ENCODE measurements around the gene OTOP3. TPM values are rescaled to one million over a fixed set of nuclear protein-coding genes. Genes with fewer than 3 reads are reported as not detected.

Gene OTOP3
- polyA plus RNA-seq, 1 donor (not counting 4 experiments of a cell fraction or from before 2014, with no cell fraction given): 0.03 TPM

GRCh38 chr17:74995847-74996246 is 60.1 kb downstream of the OTOP3 start:
- Histone ChIP-seq H2AFZ (ENCODE audit: control insufficient read depth, low read length) (no peak overlapping the region), H3K4me1 (ENCODE audit: control insufficient read depth, extremely low read depth, insufficient read depth, low read length) (peaks cover 29% of the 10 kb centered on the region), H4K20me1 (ENCODE audit: control insufficient read depth, extremely low read depth, insufficient read depth, low read length) (no peaks in the 10 kb centered on the region), H3K9me3 (ENCODE audit: control insufficient read depth, low read depth, low read length) (no peaks in the 10 kb centered on the region), H3K9me1 (ENCODE audit: control insufficient read depth, extremely low read depth, insufficient read depth, low read length) (peaks cover 2% of the 10 kb centered on the region), H3K9ac (ENCODE audit: control insufficient read depth, extremely low read depth, insufficient read depth, low read length) (no peak overlapping the region), H3K36me3 (ENCODE audit: control insufficient read depth in 2 of 2, extremely low read depth in 1 of 2, insufficient read depth in 2 of 2, low read length in 2 of 2) (peaks cover 4 to 9% of the 10 kb centered on the region in 2 experiments), H3K79me2 (ENCODE audit: control insufficient read depth, insufficient read depth, low read length) (no peaks in the 10 kb centered on the region), H3K4me3 (ENCODE audit: control insufficient read depth in 2 of 3, extremely low read depth in 1 of 3, insufficient read depth in 2 of 3, low read depth in 1 of 3, low read length in 3 of 3) (no peak overlapping the region), H3K27me3 (ENCODE audit: control insufficient read depth, extremely low read depth, insufficient read depth, low read length) (no peaks in the 10 kb centered on the region), H3K27ac (ENCODE audit: control insufficient read depth, insufficient read depth, low read length) (no peak overlapping the region), H3K4me2 (ENCODE audit: control insufficient read depth, extremely low read depth, insufficient read depth, low read depth, low read length) (no peak overlapping the region)
- DNase-seq (ENCODE audit: low read depth, low spot score) (no peak), FAIRE-seq (no peak)
- TF ChIP-seq EZH2 (IDR thresholded peaks at IDR 0.05; ENCODE audit: low read length) (no peak), CTCF (optimal IDR thresholded peaks at IDR 0.05 in 1 of 3, IDR thresholded peaks at IDR 0.05 in 1 of 3, conservative IDR thresholded peaks at IDR 0.05 in 1 of 3; ENCODE audit: extremely low read depth in 1 of 3, insufficient read depth in 2 of 3, low read length in 3 of 3) (no peak)
- dilution Hi-C loops (cut with MboI; ENCODE audit: extremely low pct_ligation_motif_present, low sequenced_read_pairs): no loop called here

- H3K9me3 ChIP-seq (ENCODE audit: control insufficient read depth, low read depth, low read length): no peaks in the 10 kb centered on the region
- FAIRE-seq: no peak
- H3K9ac ChIP-seq (ENCODE audit: control insufficient read depth, extremely low read depth, insufficient read depth, low read length): no peak overlapping the region
- H3K79me2 ChIP-seq (ENCODE audit: control insufficient read depth, insufficient read depth, low read length): no peaks in the 10 kb centered on the region
- no peak for TF ChIP-seq EZH2 (IDR thresholded peaks at IDR 0.05; ENCODE audit: low read length)
- no peak for TF ChIP-seq CTCF (optimal IDR thresholded peaks at IDR 0.05 in 1 of 3, IDR thresholded peaks at IDR 0.05 in 1 of 3, conservative IDR thresholded peaks at IDR 0.05 in 1 of 3; ENCODE audit: extremely low read depth in 1 of 3, insufficient read depth in 2 of 3, low read length in 3 of 3)
- no peak overlapping the region for H3K27ac ChIP-seq (ENCODE audit: control insufficient read depth, insufficient read depth, low read length)
- peaks cover 2% of the 10 kb centered on the region for H3K9me1 ChIP-seq (ENCODE audit: control insufficient read depth, extremely low read depth, insufficient read depth, low read length)
- peaks cover 4 to 26% of the 10 kb centered on the region in 2 experiments for H3K36me3 ChIP-seq (ENCODE audit: control insufficient read depth in 2 of 2, extremely low read depth in 1 of 2, insufficient read depth in 2 of 2, low read length in 2 of 2)
- peaks cover 9% of the 10 kb centered on the region for H3K4me1 ChIP-seq (ENCODE audit: control insufficient read depth, extremely low read depth, insufficient read depth, low read length)
- no peak overlapping the region for H2AFZ ChIP-seq (ENCODE audit: control insufficient read depth, low read length)
- no peak for DNase-seq (ENCODE audit: low read depth, low spot score)
- H3K27me3 ChIP-seq (ENCODE audit: control insufficient read depth, extremely low read depth, insufficient read depth, low read length): no peaks in the 10 kb centered on the region
- dilution Hi-C loops (cut with MboI; ENCODE audit: extremely low pct_ligation_motif_present, low sequenced_read_pairs): no loop called here
- H3K4me3 ChIP-seq (ENCODE audit: control insufficient read depth in 2 of 3, extremely low read depth in 1 of 3, insufficient read depth in 2 of 3, low read depth in 1 of 3, low read length in 3 of 3): no peak overlapping the region
- H4K20me1 ChIP-seq (ENCODE audit: control insufficient read depth, extremely low read depth, insufficient read depth, low read length): no peaks in the 10 kb centered on the region
- H3K4me2 ChIP-seq (ENCODE audit: control insufficient read depth, extremely low read depth, insufficient read depth, low read depth, low read length): no peak overlapping the region
Observed at GRCh38 chr17:74998783-74999182, 63.1 kb downstream of the OTOP3 start.
